GM12891 (cell line): ENCODE results near the gene MRPL3.

ENCODE experiments used
- DNase-seq: peaks from one replicate; pipeline ENCODE4 v3.0.0; 2011; ENCODE audit warnings: low spot score; ENCODE audit not compliant: insufficient read length
- FAIRE-seq: peaks from 2 replicates; lab custom pipeline; 2011; peaks lifted over from hg19 to GRCh38; lab: Jason Lieb, UNC
- PAX5 ChIP-seq: IDR thresholded peaks from 2 replicates; pipeline ENCODE4 v1.6.1; 2011; ENCODE audit warnings: low read length, moderate library complexity, mild to moderate bottlenecking; ENCODE audit not compliant: insufficient read depth, severe bottlenecking
- POLR2A ChIP-seq: IDR thresholded peaks from 2 replicates; pipeline ENCODE4 v1.6.1; 2011; ENCODE audit warnings: low read depth, low read length, control low read depth
- POLR2AphosphoS5 ChIP-seq: IDR thresholded peaks from 2 replicates; pipeline ENCODE4 v1.6.1; 2011; ENCODE audit warnings: low read depth, low read length, control low read depth
- POU2F2 ChIP-seq: IDR thresholded peaks from 2 replicates; pipeline ENCODE4 v1.6.1; 2011; ENCODE audit warnings: low read depth, mild to moderate bottlenecking, control low read depth, low read length, moderate library complexity
- SPI1 ChIP-seq: IDR thresholded peaks from 2 replicates; pipeline ENCODE4 v1.6.1; 2011; ENCODE audit warnings: low read depth, low read length, control low read depth
- TAF1 ChIP-seq: IDR thresholded peaks from 2 replicates; pipeline ENCODE4 v1.6.1; 2011; ENCODE audit warnings: low read depth, low read length, control low read depth

Gene MRPL3

GRCh38 chr3:131540143-131540542 lies 37.4 kb upstream of the MRPL3 start:
- FAIRE-seq (no peak), DNase-seq (no peak)
- TF ChIP-seq POU2F2: no peak

GRCh38 chr3:131538968-131539367 lies 36.2 kb upstream of the MRPL3 start:
- TF ChIP-seq PAX5: no peak
- TF ChIP-seq POLR2AphosphoS5: no peak
- TF ChIP-seq POU2F2: no peak
- no peak for TF ChIP-seq POLR2A
- no peak for TF ChIP-seq TAF1
- no peak for TF ChIP-seq SPI1
- no peak for FAIRE-seq
- no peak for DNase-seq

GRCh38 chr3:131537531-131537930 lies 34.8 kb upstream of the MRPL3 start:
- no peak for DNase-seq
- no peak for TF ChIP-seq PAX5
- no peak for TF ChIP-seq POLR2AphosphoS5
- no peak for TF ChIP-seq POU2F2
- TF ChIP-seq POLR2A: no peak
- TF ChIP-seq TAF1: no peak
- TF ChIP-seq SPI1: no peak
- no peak for FAIRE-seq

- DNase-seq: no peak
- TF ChIP-seq POLR2AphosphoS5 (no peak), POLR2A (no peak), POU2F2 (no peak), TAF1 (no peak), SPI1 (no peak), PAX5 (no peak)
- no peak for FAIRE-seq
These were observed 32.8 kb upstream of the MRPL3 start for GRCh38 chr3:131535596-131535995.

GRCh38 chr3:131535131-131535530 lies 32.4 kb upstream of the MRPL3 start:
- TF ChIP-seq POLR2AphosphoS5 (no peak), PAX5 (no peak), SPI1 (no peak), TAF1 (no peak), POLR2A (no peak), POU2F2 (no peak)
- DNase-seq (no peak), FAIRE-seq (no peak)

- FAIRE-seq (no peak), DNase-seq (no peak)
- TF ChIP-seq POLR2A (no peak), POU2F2 (no peak), TAF1 (no peak), POLR2AphosphoS5 (no peak), PAX5 (no peak), SPI1 (no peak)
These were observed 29.9 kb upstream of the MRPL3 start for GRCh38 chr3:131532645-131533044.

- TF ChIP-seq PAX5 (no peak), TAF1 (no peak), POLR2A (no peak), SPI1 (no peak), POLR2AphosphoS5 (no peak), POU2F2 (no peak)
- DNase-seq (no peak), FAIRE-seq (no peak)
These were observed 28.1 kb upstream of the MRPL3 start for GRCh38 chr3:131530843-131531242.

- FAIRE-seq (no peak), DNase-seq (no peak)
- TF ChIP-seq SPI1: no peak
- no peak for TF ChIP-seq POLR2AphosphoS5
- no peak for TF ChIP-seq POLR2A
- no peak for TF ChIP-seq PAX5
- no peak for TF ChIP-seq POU2F2
- TF ChIP-seq TAF1: no peak
These were observed 27.6 kb upstream of the MRPL3 start for GRCh38 chr3:131530388-131530787.

- TF ChIP-seq PAX5: no peak
- TF ChIP-seq TAF1: no peak
- TF ChIP-seq SPI1: no peak
- TF ChIP-seq POLR2AphosphoS5: no peak
- FAIRE-seq (no peak), DNase-seq (no peak)
These were observed 24.1 kb upstream of the MRPL3 start for GRCh38 chr3:131526801-131527347.

- no peak for FAIRE-seq
- TF ChIP-seq PAX5 (no peak), POLR2A (no peak), POLR2AphosphoS5 (no peak), TAF1 (no peak), POU2F2 (no peak), SPI1 (no peak)
- no peak for DNase-seq
These were observed 15.9 kb upstream of the MRPL3 start for GRCh38 chr3:131518680-131519079.
